ENCODE data around the gene AOC2. TPM values are rescaled to one million over a fixed set of nuclear protein-coding genes. Genes with fewer than 3 reads are reported as not detected.

Gene AOC2
- total and polyA plus RNA-seq, 2 of the 13 experiments (the other 11 are each of a cell fraction or from before 2014, with no cell fraction given), result 1.2 to 3.3 TPM

DNA sequence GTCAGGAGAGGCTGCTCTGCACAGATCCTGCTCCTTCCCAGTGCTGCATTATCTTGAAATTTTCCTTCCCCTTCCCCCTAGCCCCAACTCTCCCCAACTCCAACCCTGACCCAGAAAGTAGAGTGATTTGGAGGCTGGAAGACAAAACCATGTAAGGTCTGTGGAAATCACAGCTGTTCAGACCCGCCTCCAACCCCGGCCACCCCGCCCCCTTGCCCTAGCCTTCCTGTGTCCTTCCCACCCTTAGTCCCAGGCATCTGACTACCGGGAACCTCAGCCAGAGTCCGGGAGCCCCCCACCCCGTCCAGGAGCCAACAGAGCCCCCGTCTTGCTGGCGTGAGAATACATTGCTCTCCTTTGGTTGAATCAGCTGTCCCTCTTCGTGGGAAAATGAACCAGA is 6.6 kb downstream of the AOC2 start, which contains the start of gene AOC3:
Gene AOC3 (plus strand): TSS at position 246 of the 400 bp plus-strand sequence. CDS start 145 bp downstream, at position 391.
- intact Hi-C loops (cut with micrococcal nuclease; ENCODE audit: unreplicated experiment), result no loop called here
- H3K36me3 ChIP-seq (replicated peaks in 1 of 2; ENCODE audit: control insufficient read depth in 1 of 2, insufficient read depth in 2 of 2, low read length in 2 of 2), result 0 out of 5 replicates have a peak, but pooled peaks cover 0 to under 1% of the 10 kb centered on the region in 2 experiments
- H3K4me2 ChIP-seq (ENCODE audit: low read depth, low read length), result peak within 1 kb of the TSS; percentile 64
- peaks cover 5% of the 10 kb centered on the region for H3K79me2 ChIP-seq (ENCODE audit: insufficient read depth, low read length)
- peaks cover 75% of the 10 kb centered on the region for H3K4me1 ChIP-seq (ENCODE audit: insufficient read depth, low read length)
- in situ Hi-C loops (cut with HindIII; ENCODE audit: extremely low pct_ligation_motif_present, low pct_unique_long_range_greater_than_20kb), result no loop called here
- FAIRE-seq (no peak), ATAC-seq (peak; percentile 13; the same call in 2 of the 3 replicates), DNase-seq (ENCODE audit: low spot score) (peak; percentile 28)
- CTCF ChIA-PET (ENCODE audit: low intra/inter-chr PET ratio, low total read pairs), result no interaction called here
- H3K9ac ChIP-seq (ENCODE audit: insufficient read depth, low read depth, low read length), result peak within 1 kb of the TSS; percentile 26; the same call in 1 of the 2 replicates
- H3K4me3 ChIP-seq (replicated peaks in 1 of 3; ENCODE audit: insufficient read depth in 1 of 3, low read depth in 2 of 3, low read length in 3 of 3), result peak within 1 kb of the TSS in 2 of 3 experiments; percentile 23 to 58; a peak in 2 of 6 replicates
- TF ChIP-seq SSRP1 (CRISPR knock-in tag; IDR thresholded peaks at IDR 0.05) (no peak), NCOA1 (CRISPR knock-in tag; IDR thresholded peaks at IDR 0.05) (no peak), SP5 (CRISPR knock-in tag; IDR thresholded peaks at IDR 0.05; ENCODE audit: borderline replicate concordance, low read depth) (0 out of 2 replicates have a peak, but pooled peaks have one; percentile 51), GABPA (IDR thresholded peaks at IDR 0.05; ENCODE audit: low read depth, low read length) (no peak), GABPA (CRISPR knock-in tag; IDR thresholded peaks at IDR 0.05; ENCODE audit: low read depth) (no peak), TRIM24 (CRISPR knock-in tag; IDR thresholded peaks at IDR 0.05) (no peak)
- TF ChIP-seq, protein P1, sequence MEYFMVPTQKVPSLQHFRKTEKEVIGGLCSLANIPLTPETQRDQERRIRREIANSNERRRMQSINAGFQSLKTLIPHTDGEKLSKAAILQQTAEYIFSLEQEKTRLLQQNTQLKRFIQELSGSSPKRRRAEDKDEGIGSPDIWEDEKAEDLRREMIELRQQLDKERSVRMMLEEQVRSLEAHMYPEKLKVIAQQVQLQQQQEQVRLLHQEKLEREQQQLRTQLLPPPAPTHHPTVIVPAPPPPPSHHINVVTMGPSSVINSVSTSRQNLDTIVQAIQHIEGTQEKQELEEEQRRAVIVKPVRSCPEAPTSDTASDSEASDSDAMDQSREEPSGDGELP (IDR thresholded peaks at IDR 0.05; ENCODE audit: borderline replicate concordance, low read depth), result peak; percentile 79; the same call in 1 of the 2 replicates
- POLR2A ChIA-PET, result interaction anchor here (1.0 to 3.7 kb wide), 4 partner anchors 16 to 78 kb away, joined by 3 to 12 read pairs (median 5); no protein-coding TSS in a partner anchor
- no peaks in the 10 kb centered on the region for H3K9me3 ChIP-seq (ENCODE audit: low read length)
- no peaks in the 10 kb centered on the region for H3K27me3 ChIP-seq (ENCODE audit: control insufficient read depth in 1 of 2, insufficient read depth in 2 of 2, low read length in 2 of 2)
- no peaks in the 10 kb centered on the region for H4K20me1 ChIP-seq (ENCODE audit: insufficient read depth, low read length)
- H3K27ac ChIP-seq (ENCODE audit: extremely low read length, insufficient read depth, low read length), result no peak within 1 kb of the TSS
- WGBS (ENCODE audit: low lambda C conversion rate), result 16% methylated on average over 9 of the region's 9 CpGs
- no peak within 1 kb of the TSS for H2AFZ ChIP-seq (ENCODE audit: low read length)
- no TSS peak for BruUV-seq (replicated peaks)

Data from HepG2 (cell line).